Measurements from ENCODE around the gene RBM3. TPM values are rescaled to one million over a fixed set of nuclear protein-coding genes. Genes with fewer than 3 reads are reported as not detected.

Gene RBM3
- total RNA-seq, 1 experiment from 2014 or later, result 528 TPM

DNA sequence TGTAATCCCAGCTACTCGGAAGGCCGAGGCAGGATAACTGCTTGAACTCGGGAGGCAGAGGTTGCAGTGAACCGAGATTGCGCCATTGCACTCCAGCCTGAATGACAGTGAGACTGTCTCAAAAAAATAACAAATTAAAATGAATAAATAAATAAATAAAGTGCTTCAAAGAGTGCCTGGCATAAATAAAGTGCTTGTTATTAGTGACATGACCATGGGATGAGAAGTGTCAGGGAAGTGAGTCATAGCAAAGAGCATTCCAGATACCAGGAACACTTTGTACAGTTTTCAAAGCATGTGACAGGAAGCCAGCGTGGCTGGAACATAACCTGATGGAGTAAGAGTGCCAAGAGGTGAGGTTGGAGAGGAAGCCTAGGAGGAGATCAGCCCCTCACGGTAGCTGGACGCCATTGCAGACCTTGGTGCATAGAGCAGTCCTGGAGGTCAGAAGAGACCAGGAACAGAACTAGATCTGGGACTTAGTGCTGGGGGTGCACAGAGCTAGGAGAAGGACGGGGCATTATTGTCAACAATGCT, 17.0 kb downstream of the RBM3 start:
- intact Hi-C loops (cut with micrococcal nuclease; ENCODE audit: unreplicated experiment) (no loop called here), in situ Hi-C loops (cut with HindIII; ENCODE audit: low pct_unique_long_range_greater_than_20kb, low sequenced_read_pairs) (no loop called here)
- H3K27ac ChIP-seq (ENCODE audit: low read length), result no peak overlapping the region
- H3K36me3 ChIP-seq (ENCODE audit: control insufficient read depth, insufficient read depth, low read length), result no peaks in the 10 kb centered on the region
- CTCF ChIA-PET, result no interaction called here
- H3K4me3 ChIP-seq (ENCODE audit: low read depth in 2 of 2, low read length in 2 of 2), result no peak overlapping the region
- POLR2A ChIA-PET, result no interaction called here
- ATAC-seq (peak; percentile 50), DNase-seq (ENCODE audit: low read depth, low spot score) (no peak)
- no TSS peak for BruUV-seq (replicated peaks)
- TF ChIP-seq SIN3A (IDR thresholded peaks at IDR 0.05; ENCODE audit: borderline replicate concordance, insufficient read depth, low read depth, low read length) (no peak), POLR2AphosphoS5 (IDR thresholded peaks at IDR 0.05; ENCODE audit: low read depth, low read length) (no peak)
- H3K4me1 ChIP-seq (ENCODE audit: control insufficient read depth, insufficient read depth, low read length), result peaks cover 3% of the 10 kb centered on the region
- H3K9me3 ChIP-seq (ENCODE audit: control insufficient read depth, insufficient read depth, low read depth, low read length), result no peaks in the 10 kb centered on the region
- no peaks in the 10 kb centered on the region for H3K27me3 ChIP-seq (ENCODE audit: control insufficient read depth, insufficient read depth, low read length)

DNA sequence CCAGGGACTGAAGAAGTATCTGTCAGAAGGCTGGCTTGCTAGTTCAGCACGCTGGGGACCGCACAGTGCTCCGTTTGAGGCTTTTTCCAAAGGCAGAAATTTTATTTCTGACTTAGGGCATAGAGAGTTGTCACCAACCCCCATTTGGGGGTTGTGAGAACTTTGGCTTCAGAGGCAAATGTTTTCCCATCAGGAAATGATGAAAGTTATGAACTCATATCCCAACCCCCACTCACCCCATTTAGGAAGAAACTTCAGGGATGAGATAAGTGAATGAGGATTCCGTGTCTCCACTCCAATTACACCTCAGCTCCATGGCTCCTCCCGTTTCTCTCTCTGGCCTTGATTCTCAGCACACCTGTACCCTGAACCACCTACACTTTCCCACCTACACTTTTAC, 18.7 kb downstream of the RBM3 start:
- in situ Hi-C loops (cut with HindIII; ENCODE audit: low pct_unique_long_range_greater_than_20kb, low sequenced_read_pairs), result no loop called here
- ChIA-PET POLR2A (no interaction called here), CTCF (no interaction called here)
- Histone ChIP-seq H3K27ac (ENCODE audit: low read length) (no peak overlapping the region), H3K4me1 (ENCODE audit: control insufficient read depth, insufficient read depth, low read length) (peaks cover 3% of the 10 kb centered on the region), H3K27me3 (ENCODE audit: control insufficient read depth, insufficient read depth, low read length) (no peaks in the 10 kb centered on the region), H3K36me3 (ENCODE audit: control insufficient read depth, insufficient read depth, low read length) (no peaks in the 10 kb centered on the region), H3K4me3 (ENCODE audit: low read depth in 2 of 2, low read length in 2 of 2) (no peak overlapping the region), H3K9me3 (ENCODE audit: control insufficient read depth, insufficient read depth, low read depth, low read length) (no peaks in the 10 kb centered on the region)
- DNase-seq (ENCODE audit: low read depth, low spot score), result no peak
- intact Hi-C loops (cut with micrococcal nuclease; ENCODE audit: unreplicated experiment), result no loop called here
- BruUV-seq (replicated peaks), result no TSS peak
- TF ChIP-seq SIN3A (IDR thresholded peaks at IDR 0.05; ENCODE audit: borderline replicate concordance, insufficient read depth, low read depth, low read length), result no peak
- TF ChIP-seq, protein P1, sequence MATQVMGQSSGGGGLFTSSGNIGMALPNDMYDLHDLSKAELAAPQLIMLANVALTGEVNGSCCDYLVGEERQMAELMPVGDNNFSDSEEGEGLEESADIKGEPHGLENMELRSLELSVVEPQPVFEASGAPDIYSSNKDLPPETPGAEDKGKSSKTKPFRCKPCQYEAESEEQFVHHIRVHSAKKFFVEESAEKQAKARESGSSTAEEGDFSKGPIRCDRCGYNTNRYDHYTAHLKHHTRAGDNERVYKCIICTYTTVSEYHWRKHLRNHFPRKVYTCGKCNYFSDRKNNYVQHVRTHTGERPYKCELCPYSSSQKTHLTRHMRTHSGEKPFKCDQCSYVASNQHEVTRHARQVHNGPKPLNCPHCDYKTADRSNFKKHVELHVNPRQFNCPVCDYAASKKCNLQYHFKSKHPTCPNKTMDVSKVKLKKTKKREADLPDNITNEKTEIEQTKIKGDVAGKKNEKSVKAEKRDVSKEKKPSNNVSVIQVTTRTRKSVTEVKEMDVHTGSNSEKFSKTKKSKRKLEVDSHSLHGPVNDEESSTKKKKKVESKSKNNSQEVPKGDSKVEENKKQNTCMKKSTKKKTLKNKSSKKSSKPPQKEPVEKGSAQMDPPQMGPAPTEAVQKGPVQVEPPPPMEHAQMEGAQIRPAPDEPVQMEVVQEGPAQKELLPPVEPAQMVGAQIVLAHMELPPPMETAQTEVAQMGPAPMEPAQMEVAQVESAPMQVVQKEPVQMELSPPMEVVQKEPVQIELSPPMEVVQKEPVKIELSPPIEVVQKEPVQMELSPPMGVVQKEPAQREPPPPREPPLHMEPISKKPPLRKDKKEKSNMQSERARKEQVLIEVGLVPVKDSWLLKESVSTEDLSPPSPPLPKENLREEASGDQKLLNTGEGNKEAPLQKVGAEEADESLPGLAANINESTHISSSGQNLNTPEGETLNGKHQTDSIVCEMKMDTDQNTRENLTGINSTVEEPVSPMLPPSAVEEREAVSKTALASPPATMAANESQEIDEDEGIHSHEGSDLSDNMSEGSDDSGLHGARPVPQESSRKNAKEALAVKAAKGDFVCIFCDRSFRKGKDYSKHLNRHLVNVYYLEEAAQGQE (IDR thresholded peaks at IDR 0.05; ENCODE audit: insufficient read depth in 1 of 2, low read depth in 2 of 2, low read length in 1 of 2), result no peak
- TF ChIP-seq TCF7L2 (IDR thresholded peaks at IDR 0.05; ENCODE audit: low read depth, low read length), result no peak
- no peak for TF ChIP-seq POLR2AphosphoS5 (IDR thresholded peaks at IDR 0.05; ENCODE audit: low read depth, low read length)
- TF ChIP-seq, protein P2, sequence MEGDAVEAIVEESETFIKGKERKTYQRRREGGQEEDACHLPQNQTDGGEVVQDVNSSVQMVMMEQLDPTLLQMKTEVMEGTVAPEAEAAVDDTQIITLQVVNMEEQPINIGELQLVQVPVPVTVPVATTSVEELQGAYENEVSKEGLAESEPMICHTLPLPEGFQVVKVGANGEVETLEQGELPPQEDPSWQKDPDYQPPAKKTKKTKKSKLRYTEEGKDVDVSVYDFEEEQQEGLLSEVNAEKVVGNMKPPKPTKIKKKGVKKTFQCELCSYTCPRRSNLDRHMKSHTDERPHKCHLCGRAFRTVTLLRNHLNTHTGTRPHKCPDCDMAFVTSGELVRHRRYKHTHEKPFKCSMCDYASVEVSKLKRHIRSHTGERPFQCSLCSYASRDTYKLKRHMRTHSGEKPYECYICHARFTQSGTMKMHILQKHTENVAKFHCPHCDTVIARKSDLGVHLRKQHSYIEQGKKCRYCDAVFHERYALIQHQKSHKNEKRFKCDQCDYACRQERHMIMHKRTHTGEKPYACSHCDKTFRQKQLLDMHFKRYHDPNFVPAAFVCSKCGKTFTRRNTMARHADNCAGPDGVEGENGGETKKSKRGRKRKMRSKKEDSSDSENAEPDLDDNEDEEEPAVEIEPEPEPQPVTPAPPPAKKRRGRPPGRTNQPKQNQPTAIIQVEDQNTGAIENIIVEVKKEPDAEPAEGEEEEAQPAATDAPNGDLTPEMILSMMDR (IDR thresholded peaks at IDR 0.05), result no peak
- no peak for ATAC-seq

GRCh38 chrX:48595929-48596328, 21.6 kb downstream of the RBM3 start:
- POLR2A ChIA-PET, result interaction anchor here (0.6 kb wide), 2 partner anchors 14 to 29 kb away, joined by 3 to 8 read pairs; no protein-coding TSS in a partner anchor
- TF ChIP-seq POLR2AphosphoS5 (IDR thresholded peaks at IDR 0.05; ENCODE audit: low read depth, low read length), result no peak
- TF ChIP-seq, protein P1 (IDR thresholded peaks at IDR 0.05; ENCODE audit: insufficient read depth in 1 of 2, low read depth in 2 of 2, low read length in 1 of 2), result no peak
- TF ChIP-seq, protein P2 (IDR thresholded peaks at IDR 0.05), result no peak
- TF ChIP-seq SIN3A (IDR thresholded peaks at IDR 0.05; ENCODE audit: borderline replicate concordance, insufficient read depth, low read depth, low read length), result no peak
- no peak for TF ChIP-seq TCF7L2 (IDR thresholded peaks at IDR 0.05; ENCODE audit: low read depth, low read length)
- H3K4me3 ChIP-seq (ENCODE audit: low read depth in 2 of 2, low read length in 2 of 2), result no peak overlapping the region
- intact Hi-C loops (cut with micrococcal nuclease; ENCODE audit: unreplicated experiment) (no loop called here), in situ Hi-C loops (cut with HindIII; ENCODE audit: low pct_unique_long_range_greater_than_20kb, low sequenced_read_pairs) (no loop called here)
- no TSS peak for BruUV-seq (replicated peaks)
- no peaks in the 10 kb centered on the region for H3K9me3 ChIP-seq (ENCODE audit: control insufficient read depth, insufficient read depth, low read depth, low read length)
- peaks cover 3% of the 10 kb centered on the region for H3K4me1 ChIP-seq (ENCODE audit: control insufficient read depth, insufficient read depth, low read length)
- no peaks in the 10 kb centered on the region for H3K27me3 ChIP-seq (ENCODE audit: control insufficient read depth, insufficient read depth, low read length)
- CTCF ChIA-PET, result interaction anchor here (0.8 kb wide), 1 partner anchor 295 kb away, joined by 6 read pairs; no protein-coding TSS in a partner anchor
- H3K36me3 ChIP-seq (ENCODE audit: control insufficient read depth, insufficient read depth, low read length), result peaks cover 2% of the 10 kb centered on the region; the same call in 1 of the 2 replicates
- no peak overlapping the region for H3K27ac ChIP-seq (ENCODE audit: low read length)
- ATAC-seq, result no peak
- DNase-seq (ENCODE audit: low read depth, low spot score), result no peak
